HepG2 (cell line): Measurements from ENCODE around the gene B4GALT5. TPM values are rescaled to one million over a fixed set of nuclear protein-coding genes. Genes with fewer than 3 reads are reported as not detected.

Source experiments
- ATAC-seq: fragments of 200-7000 bp; cut with Tn5 transposase; 3 replicates; pipeline ENCODE4 v1.9.1; 2020; ENCODE audit warnings: mild to moderate bottlenecking, moderate library complexity
- BruUV-seq: library from RNA; stranded (reverse); fragments of 400-500 nt; replicated peaks from 2 replicates; lab custom pipeline; 2021; lab: Mats Ljungman, UMichigan
- CTCF ChIA-PET: fragments of 300-600 bp; formaldehyde crosslinking; extraction: SDS; loops from one replicate; lab custom pipeline; 2021; ENCODE audit warnings: low total read pairs, inconsistent platforms, low intra/inter-chr PET ratio; lab: Yijun Ruan, JAX
- POLR2A ChIA-PET: fragments of 350-600 bp; sonication (Branson Sonifier 250); formaldehyde crosslinking; loops from one replicate; lab custom pipeline; 2020; ENCODE audit warnings: antibody characterized with exemption, inconsistent platforms; lab: Yijun Ruan, JAX
- DNase-seq: peaks from one replicate; pipeline ENCODE4 v3.0.0-alpha.2; 2015; ENCODE audit warnings: low spot score
- FAIRE-seq: peaks from 3 replicates; lab custom pipeline; 2011; peaks lifted over from hg19 to GRCh38; lab: Jason Lieb, UNC
- H2AFZ ChIP-seq: one replicate; pipeline ENCODE4 v1.6.1; 2011; ENCODE audit warnings: low read length, inconsistent platforms
- H3K27ac ChIP-seq: fragments of 300-600 bp; 3 replicates; pipeline ENCODE4 v1.8.0; 2011; ENCODE audit warnings: mixed run types, mild to moderate bottlenecking, mixed read lengths, low read length, inconsistent platforms; ENCODE audit not compliant: insufficient read depth; ENCODE audit errors: extremely low read length
- H3K27me3 ChIP-seq, 2 experiments: fragments of 200-600 bp in 1 of 2; 2 replicates in 1 of 2; 3 replicates in 1 of 2; pipeline versions ENCODE4 v1.6.0 to v1.8.0; 2011; ENCODE audit warnings: low read length in 2 of 2, mild to moderate bottlenecking in 2 of 2, moderate library complexity in 2 of 2, inconsistent platforms in 1 of 2; ENCODE audit not compliant: insufficient read depth in 2 of 2, control insufficient read depth in 1 of 2
- H3K36me3 ChIP-seq, 2 experiments: fragments of 200-600 bp in 1 of 2; replicated peaks in 1 of 2; 2 replicates in 1 of 2; 3 replicates in 1 of 2; pipeline versions ENCODE4 v1.5.1 to v1.8.0; 2011; ENCODE audit warnings: low read length in 2 of 2, inconsistent platforms in 1 of 2; ENCODE audit not compliant: insufficient read depth in 2 of 2, control insufficient read depth in 1 of 2
- H3K4me1 ChIP-seq: 2 replicates; pipeline ENCODE4 v1.5.1; 2012; ENCODE audit warnings: low read length, inconsistent platforms; ENCODE audit not compliant: insufficient read depth
- H3K4me2 ChIP-seq: 2 replicates; pipeline ENCODE4 v1.6.0; 2011; ENCODE audit warnings: low read depth, low read length, inconsistent platforms
- H3K4me3 ChIP-seq, 3 experiments: fragments of 200-600 bp in 1 of 3; sonication (generic), shearing (Covaris generic) in 1 of 3; replicated peaks in 1 of 3; 2 replicates each; pipeline ENCODE4 v1.5.1; 2011 to 2016; ENCODE audit warnings: low read length in 3 of 3, inconsistent platforms in 2 of 3, low read depth in 2 of 3, mild to moderate bottlenecking in 2 of 3, control low read depth in 1 of 3, mixed read lengths in 1 of 3; ENCODE audit not compliant: insufficient read depth in 1 of 3
- H3K79me2 ChIP-seq: one replicate; pipeline ENCODE4 v1.6.1; 2011; ENCODE audit warnings: low read length, inconsistent platforms; ENCODE audit not compliant: insufficient read depth
- H3K9ac ChIP-seq: 2 replicates; pipeline ENCODE4 v1.6.0; 2011; ENCODE audit warnings: mild to moderate bottlenecking, low read depth, low read length, inconsistent platforms; ENCODE audit not compliant: insufficient read depth
- H3K9me3 ChIP-seq: 2 replicates; pipeline ENCODE4 v1.5.1; 2012; ENCODE audit warnings: mild to moderate bottlenecking, low read length
- H4K20me1 ChIP-seq: 2 replicates; pipeline ENCODE4 v1.6.0; 2011; ENCODE audit warnings: inconsistent platforms, mild to moderate bottlenecking, low read length, moderate library complexity; ENCODE audit not compliant: insufficient read depth
- CAMTA2 ChIP-seq: sonication (generic); formaldehyde crosslinking; IDR thresholded peaks from 2 replicates; pipeline ENCODE4 v1.4.0; 2020; ENCODE audit warnings: mild to moderate bottlenecking, missing genetic modification reagents, borderline replicate concordance
- DMAP1 ChIP-seq: IDR thresholded peaks from 2 replicates; pipeline ENCODE4 v1.6.1; 2016
- LCORL ChIP-seq, 2 experiments: fragments of 450-650 bp in 1 of 2; sonication (generic) in 1 of 2; formaldehyde crosslinking in 1 of 2; IDR thresholded peaks; 2 replicates each; pipeline versions ENCODE4 v1.5.0 to v1.6.1; 2017 to 2020; ENCODE audit warnings: antibody characterized with exemption in 1 of 2, missing genetic modification reagents in 1 of 2
- MAFK ChIP-seq, 2 experiments: IDR thresholded peaks in 1 of 2; conservative IDR thresholded peaks in 1 of 2; 2 replicates each; pipeline ENCODE4 v1.6.1; 2011; ENCODE audit warnings: improper control_type of control experiment in 2 of 2, low read length in 2 of 2
- RAD21 ChIP-seq: fragments of 450-650 bp; formaldehyde crosslinking; IDR thresholded peaks from 2 replicates; pipeline ENCODE4 v1.5.0; 2020; ENCODE audit warnings: mild to moderate bottlenecking
- SP2 ChIP-seq: sonication (generic); formaldehyde crosslinking; IDR thresholded peaks from 2 replicates; pipeline ENCODE4 v1.5.1; 2020; ENCODE audit warnings: mild to moderate bottlenecking, missing genetic modification reagents
- TOPORS ChIP-seq: sonication (generic); formaldehyde crosslinking; IDR thresholded peaks from 2 replicates; pipeline ENCODE4 v1.8.0; 2023; ENCODE audit warnings: mild to moderate bottlenecking, missing genetic modification reagents
- XBP1 ChIP-seq: sonication (generic); formaldehyde crosslinking; IDR thresholded peaks from 2 replicates; pipeline ENCODE4 v1.5.0; 2020; ENCODE audit warnings: missing genetic modification reagents
- ZIK1 ChIP-seq: sonication (generic); formaldehyde crosslinking; IDR thresholded peaks from 2 replicates; pipeline ENCODE4 v1.5.0; 2020; ENCODE audit warnings: mild to moderate bottlenecking, low read depth, missing genetic modification reagents, borderline replicate concordance
- ZNF292 ChIP-seq: sonication (generic); formaldehyde crosslinking; IDR thresholded peaks from 2 replicates; pipeline ENCODE4 v1.8.1; 2022; ENCODE audit warnings: mild to moderate bottlenecking, low read depth, missing genetic modification reagents, borderline replicate concordance
- ZNF335 ChIP-seq: sonication (generic); formaldehyde crosslinking; IDR thresholded peaks from 2 replicates; pipeline ENCODE4 v1.4.0; 2020; ENCODE audit warnings: missing genetic modification reagents
- ZNF530 ChIP-seq: sonication (generic); formaldehyde crosslinking; IDR thresholded peaks from 2 replicates; pipeline ENCODE4 v1.5.0; 2020; ENCODE audit warnings: low read depth, mild to moderate bottlenecking, missing genetic modification reagents
- ZNF569 ChIP-seq: sonication (generic); formaldehyde crosslinking; IDR thresholded peaks from 2 replicates; pipeline ENCODE4 v1.5.0; 2020; ENCODE audit warnings: mild to moderate bottlenecking, missing genetic modification reagents, moderate library complexity, borderline replicate concordance
- WGBS: methylation state at CpG from one replicate; pipeline ENCODE4 v1.1.6; 2017; ENCODE audit warnings: low lambda C conversion rate; 5-methylcytosine and 5-hydroxymethylcytosine counted together
- in situ Hi-C: cut with HindIII; loops from 2 replicates; pipeline ENCODE4 v1.10.0; 2017; ENCODE audit warnings: low pct_unique_long_range_greater_than_20kb; ENCODE audit not compliant: extremely low pct_ligation_motif_present
- intact Hi-C: fragments of 100-400 bp; cut with micrococcal nuclease; formaldehyde crosslinking; loops from one replicate; pipeline ENCODE4 v1.10.0; 2022; ENCODE audit not compliant: unreplicated experiment
- polyA plus RNA-seq, 8 experiments: library from polyadenylated mRNA; depleted of rRNA in 3 of 8; stranded (reverse) in 7 of 8; unstranded in 1 of 8; fragments of >200 nt; fragmentation: Illumina TruSeq in 4 of 8; extraction: Trizol in 4 of 8; gene quantifications; 2 replicates each; pipeline versions ENCODE4 v1.2.1 to v1.2.3, GENCODE V29; 2011 to 2016; ENCODE audit warnings: low read depth in 4 of 8, missing spikeins in 1 of 8, mixed read lengths in 1 of 8; ENCODE audit not compliant: insufficient read depth in 1 of 8
- total RNA-seq, 5 experiments: library from RNA; depleted of rRNA; stranded (reverse); fragments of >200 nt; fragmentation: Illumina TruSeq; extraction: Trizol; gene quantifications; 2 replicates each; pipeline ENCODE4 v1.2.3, GENCODE V29; 2016; ENCODE audit warnings: low read depth in 1 of 5
- TF ChIP-seq, protein P1 (sequence below): sonication (generic); formaldehyde crosslinking; IDR thresholded peaks from 2 replicates; pipeline ENCODE4 v1.5.0; 2020; ENCODE audit warnings: missing genetic modification reagents, mild to moderate bottlenecking, borderline replicate concordance
- TF ChIP-seq, protein P2 (sequence below): sonication (generic); formaldehyde crosslinking; IDR thresholded peaks from 2 replicates; pipeline ENCODE4 v1.5.0; 2020; ENCODE audit warnings: mild to moderate bottlenecking, missing genetic modification reagents, moderate library complexity
- TF ChIP-seq, protein P3 (sequence below): sonication (generic); formaldehyde crosslinking; IDR thresholded peaks from 2 replicates; pipeline ENCODE4 v1.5.0; 2020; ENCODE audit warnings: mild to moderate bottlenecking, missing genetic modification reagents
- TF ChIP-seq, protein P4 (sequence below): sonication (generic); formaldehyde crosslinking; IDR thresholded peaks from 2 replicates; pipeline ENCODE4 v1.5.0; 2020; ENCODE audit warnings: mild to moderate bottlenecking, low read depth, missing genetic modification reagents, borderline replicate concordance
- TF ChIP-seq, protein P5 (sequence below): sonication (generic); formaldehyde crosslinking; IDR thresholded peaks from 2 replicates; pipeline ENCODE4 v1.5.1; 2020; ENCODE audit warnings: missing genetic modification reagents, mild to moderate bottlenecking, borderline replicate concordance

Gene B4GALT5
- total and polyA plus RNA-seq, 2 of the 13 experiments (the other 11 are each of a cell fraction or from before 2014, with no cell fraction given) = 27.3 to 30.9 TPM

DNA sequence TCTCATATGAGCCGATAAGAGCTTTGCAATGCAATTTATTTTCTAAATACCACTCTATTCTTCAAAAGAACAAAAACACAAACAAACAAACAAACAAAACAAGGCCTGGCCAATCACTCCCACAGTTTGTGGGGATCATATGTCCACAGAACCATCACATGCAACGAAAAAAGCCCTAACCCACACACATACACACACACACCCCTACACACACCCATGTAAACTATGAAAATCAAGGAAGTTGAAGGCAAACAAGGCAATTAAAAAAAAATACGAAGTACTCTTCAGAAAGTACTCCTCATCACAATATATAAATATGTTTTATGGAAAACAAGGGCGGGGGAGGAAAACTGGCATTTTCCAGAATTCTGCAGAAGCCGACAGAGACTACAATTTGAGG, 79.6 kb downstream of the B4GALT5 start:
- Histone ChIP-seq H2AFZ (no peak overlapping the region), H4K20me1 (no peaks in the 10 kb centered on the region), H3K27me3 (no peaks in the 10 kb centered on the region), H3K4me1 (peaks cover 23% of the 10 kb centered on the region), H3K79me2 (no peaks in the 10 kb centered on the region), H3K4me3 (no peak overlapping the region), H3K9ac (no peak overlapping the region), H3K27ac (no peak overlapping the region), H3K4me2 (no peak overlapping the region), H3K9me3 (no peaks in the 10 kb centered on the region), H3K36me3 (peaks cover 28 to 56% of the 10 kb centered on the region in 2 experiments)
- ChIA-PET POLR2A (no interaction called here), CTCF (no interaction called here)
- ATAC-seq (no peak), FAIRE-seq (no peak), DNase-seq (no peak)
- intact Hi-C loops = no loop called here
- no TSS peak for BruUV-seq
- TF ChIP-seq TOPORS (CRISPR knock-in tag) (no peak), ZNF569 (CRISPR knock-in tag) (no peak), DMAP1 (CRISPR knock-in tag) (no peak), XBP1 (CRISPR knock-in tag) (no peak), CAMTA2 (CRISPR knock-in tag) (no peak), ZIK1 (no peak), LCORL (IDR thresholded peaks at IDR 0.05) (no peak), LCORL (CRISPR knock-in tag; IDR thresholded peaks at IDR 0.05) (no peak), SP2 (CRISPR knock-in tag) (no peak), ZNF292 (no peak), MAFK (conservative IDR thresholded peaks at IDR 0.05 in 1 of 2, IDR thresholded peaks at IDR 0.05 in 1 of 2; ENCODE audit: low read length in 2 of 2) (no peak), RAD21 (CRISPR knock-in tag) (no peak), ZNF530 (no peak), ZNF335 (CRISPR knock-in tag) (no peak)
- TF ChIP-seq, protein P1, sequence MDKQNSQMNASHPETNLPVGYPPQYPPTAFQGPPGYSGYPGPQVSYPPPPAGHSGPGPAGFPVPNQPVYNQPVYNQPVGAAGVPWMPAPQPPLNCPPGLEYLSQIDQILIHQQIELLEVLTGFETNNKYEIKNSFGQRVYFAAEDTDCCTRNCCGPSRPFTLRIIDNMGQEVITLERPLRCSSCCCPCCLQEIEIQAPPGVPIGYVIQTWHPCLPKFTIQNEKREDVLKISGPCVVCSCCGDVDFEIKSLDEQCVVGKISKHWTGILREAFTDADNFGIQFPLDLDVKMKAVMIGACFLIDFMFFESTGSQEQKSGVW (CRISPR knock-in tag) = no peak
- TF ChIP-seq, protein P2, sequence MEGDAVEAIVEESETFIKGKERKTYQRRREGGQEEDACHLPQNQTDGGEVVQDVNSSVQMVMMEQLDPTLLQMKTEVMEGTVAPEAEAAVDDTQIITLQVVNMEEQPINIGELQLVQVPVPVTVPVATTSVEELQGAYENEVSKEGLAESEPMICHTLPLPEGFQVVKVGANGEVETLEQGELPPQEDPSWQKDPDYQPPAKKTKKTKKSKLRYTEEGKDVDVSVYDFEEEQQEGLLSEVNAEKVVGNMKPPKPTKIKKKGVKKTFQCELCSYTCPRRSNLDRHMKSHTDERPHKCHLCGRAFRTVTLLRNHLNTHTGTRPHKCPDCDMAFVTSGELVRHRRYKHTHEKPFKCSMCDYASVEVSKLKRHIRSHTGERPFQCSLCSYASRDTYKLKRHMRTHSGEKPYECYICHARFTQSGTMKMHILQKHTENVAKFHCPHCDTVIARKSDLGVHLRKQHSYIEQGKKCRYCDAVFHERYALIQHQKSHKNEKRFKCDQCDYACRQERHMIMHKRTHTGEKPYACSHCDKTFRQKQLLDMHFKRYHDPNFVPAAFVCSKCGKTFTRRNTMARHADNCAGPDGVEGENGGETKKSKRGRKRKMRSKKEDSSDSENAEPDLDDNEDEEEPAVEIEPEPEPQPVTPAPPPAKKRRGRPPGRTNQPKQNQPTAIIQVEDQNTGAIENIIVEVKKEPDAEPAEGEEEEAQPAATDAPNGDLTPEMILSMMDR (CRISPR knock-in tag) = no peak
- TF ChIP-seq, protein P3, sequence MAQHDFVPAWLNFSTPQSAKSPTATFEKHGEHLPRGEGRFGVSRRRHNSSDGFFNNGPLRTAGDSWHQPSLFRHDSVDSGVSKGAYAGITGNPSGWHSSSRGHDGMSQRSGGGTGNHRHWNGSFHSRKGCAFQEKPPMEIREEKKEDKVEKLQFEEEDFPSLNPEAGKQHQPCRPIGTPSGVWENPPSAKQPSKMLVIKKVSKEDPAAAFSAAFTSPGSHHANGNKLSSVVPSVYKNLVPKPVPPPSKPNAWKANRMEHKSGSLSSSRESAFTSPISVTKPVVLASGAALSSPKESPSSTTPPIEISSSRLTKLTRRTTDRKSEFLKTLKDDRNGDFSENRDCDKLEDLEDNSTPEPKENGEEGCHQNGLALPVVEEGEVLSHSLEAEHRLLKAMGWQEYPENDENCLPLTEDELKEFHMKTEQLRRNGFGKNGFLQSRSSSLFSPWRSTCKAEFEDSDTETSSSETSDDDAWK (CRISPR knock-in tag) = no peak
- TF ChIP-seq, protein P4, sequence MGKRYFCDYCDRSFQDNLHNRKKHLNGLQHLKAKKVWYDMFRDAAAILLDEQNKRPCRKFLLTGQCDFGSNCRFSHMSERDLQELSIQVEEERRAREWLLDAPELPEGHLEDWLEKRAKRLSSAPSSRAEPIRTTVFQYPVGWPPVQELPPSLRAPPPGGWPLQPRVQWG (CRISPR knock-in tag) = no peak
- TF ChIP-seq, protein P5, sequence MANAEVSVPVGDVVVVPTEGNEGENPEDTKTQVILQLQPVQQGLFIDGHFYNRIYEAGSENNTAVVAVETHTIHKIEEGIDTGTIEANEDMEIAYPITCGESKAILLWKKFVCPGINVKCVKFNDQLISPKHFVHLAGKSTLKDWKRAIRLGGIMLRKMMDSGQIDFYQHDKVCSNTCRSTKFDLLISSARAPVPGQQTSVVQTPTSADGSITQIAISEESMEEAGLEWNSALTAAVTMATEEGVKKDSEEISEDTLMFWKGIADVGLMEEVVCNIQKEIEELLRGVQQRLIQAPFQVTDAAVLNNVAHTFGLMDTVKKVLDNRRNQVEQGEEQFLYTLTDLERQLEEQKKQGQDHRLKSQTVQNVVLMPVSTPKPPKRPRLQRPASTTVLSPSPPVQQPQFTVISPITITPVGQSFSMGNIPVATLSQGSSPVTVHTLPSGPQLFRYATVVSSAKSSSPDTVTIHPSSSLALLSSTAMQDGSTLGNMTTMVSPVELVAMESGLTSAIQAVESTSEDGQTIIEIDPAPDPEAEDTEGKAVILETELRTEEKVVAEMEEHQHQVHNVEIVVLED (CRISPR knock-in tag) = no peak
- in situ Hi-C loops = no loop called here
- WGBS = 97% methylated on average over 5 of the region's 5 CpGs
